Activated CD4-positive, CD25-positive, alpha-beta regulatory T cell treated with anti-CD3 and anti-CD28 coated beads, Interleukin-2, amount 50 U/mL, for 24 hours (primary cell): ENCODE measurements around the gene EEIG2.
"Not testable (repeated sequence)": the region's sequence is repeated elsewhere in the genome, so short reads cannot be mapped to it uniquely, and the experiment has no call there.

Experiments
- ATAC-seq, 2 donors: fragments of 150-1000 bp; cut with Tn5 transposase; one replicate each; pipeline ENCODE4 v1.10.0; 2021; ENCODE audit warnings: mild to moderate bottlenecking in 1 of 2, moderate library complexity in 1 of 2

The EEIG2 gene

GRCh38 chr1:108559215-108560186 lies at the start of gene EEIG2:
EEIG2 (plus strand) TSS chr1:108560100; CDS start chr1:108560429, 329 bp downstream.
- ATAC-seq: peak; percentile 80 to 82

GRCh38 chr1:108511764-108512163 lies 48.1 kb upstream of the EEIG2 start:
- ATAC-seq: no peak

- ATAC-seq: no peak
Observed at GRCh38 chr1:108512239-108513043, 47.5 kb upstream of the EEIG2 start.

- ATAC-seq: no peak
Observed at GRCh38 chr1:108513044-108513415, 46.9 kb upstream of the EEIG2 start.

- not testable (repeated sequence) for ATAC-seq
Observed at GRCh38 chr1:108513914-108514313, 46.0 kb upstream of the EEIG2 start.

- ATAC-seq: not testable (repeated sequence)
Observed at GRCh38 chr1:108517301-108517897, 42.5 kb upstream of the EEIG2 start.

GRCh38 chr1:108521990-108522393 lies 37.9 kb upstream of the EEIG2 start:
- no peak for ATAC-seq

GRCh38 chr1:108523829-108524228 lies 36.1 kb upstream of the EEIG2 start:
- no peak for ATAC-seq

GRCh38 chr1:108524676-108525075 lies 35.2 kb upstream of the EEIG2 start:
- no peak for ATAC-seq

- no peak for ATAC-seq
Observed at GRCh38 chr1:108527135-108527534, 32.8 kb upstream of the EEIG2 start.

GRCh38 chr1:108527837-108528236 lies 32.1 kb upstream of the EEIG2 start:
- ATAC-seq: no peak

GRCh38 chr1:108531444-108531843 lies 28.5 kb upstream of the EEIG2 start:
- no peak for ATAC-seq

GRCh38 chr1:108532730-108533129 lies 27.2 kb upstream of the EEIG2 start:
- ATAC-seq: no peak

- no peak for ATAC-seq
Observed at GRCh38 chr1:108533351-108534083, 26.4 kb upstream of the EEIG2 start.

GRCh38 chr1:108534759-108535158 lies 25.1 kb upstream of the EEIG2 start:
- no peak for ATAC-seq

- not testable (repeated sequence) for ATAC-seq
Observed at GRCh38 chr1:108535315-108535897, 24.5 kb upstream of the EEIG2 start.

- not testable (repeated sequence) for ATAC-seq
Observed at GRCh38 chr1:108536021-108536420, 23.9 kb upstream of the EEIG2 start.

GRCh38 chr1:108536791-108537190 lies 23.1 kb upstream of the EEIG2 start:
- ATAC-seq: not testable (repeated sequence)

GRCh38 chr1:108537976-108538375 lies 21.9 kb upstream of the EEIG2 start:
- ATAC-seq: no peak

- no peak for ATAC-seq
Observed at GRCh38 chr1:108540977-108541376, 18.9 kb upstream of the EEIG2 start.

GRCh38 chr1:108541861-108542260 lies 18.0 kb upstream of the EEIG2 start:
- ATAC-seq: no peak

- ATAC-seq: not testable (repeated sequence)
Observed at GRCh38 chr1:108547493-108547892, 12.4 kb upstream of the EEIG2 start.
